Raji (cell line): Measurements from ENCODE around the gene GOLM1.

Experiments used
- POLR2A ChIP-seq: IDR thresholded peaks from 2 replicates; pipeline ENCODE4 v1.6.1; 2011; ENCODE audit warnings: low read depth, low read length, control low read depth; ENCODE audit not compliant: insufficient read depth

The GOLM1 gene, protein sequence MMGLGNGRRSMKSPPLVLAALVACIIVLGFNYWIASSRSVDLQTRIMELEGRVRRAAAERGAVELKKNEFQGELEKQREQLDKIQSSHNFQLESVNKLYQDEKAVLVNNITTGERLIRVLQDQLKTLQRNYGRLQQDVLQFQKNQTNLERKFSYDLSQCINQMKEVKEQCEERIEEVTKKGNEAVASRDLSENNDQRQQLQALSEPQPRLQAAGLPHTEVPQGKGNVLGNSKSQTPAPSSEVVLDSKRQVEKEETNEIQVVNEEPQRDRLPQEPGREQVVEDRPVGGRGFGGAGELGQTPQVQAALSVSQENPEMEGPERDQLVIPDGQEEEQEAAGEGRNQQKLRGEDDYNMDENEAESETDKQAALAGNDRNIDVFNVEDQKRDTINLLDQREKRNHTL

DNA sequence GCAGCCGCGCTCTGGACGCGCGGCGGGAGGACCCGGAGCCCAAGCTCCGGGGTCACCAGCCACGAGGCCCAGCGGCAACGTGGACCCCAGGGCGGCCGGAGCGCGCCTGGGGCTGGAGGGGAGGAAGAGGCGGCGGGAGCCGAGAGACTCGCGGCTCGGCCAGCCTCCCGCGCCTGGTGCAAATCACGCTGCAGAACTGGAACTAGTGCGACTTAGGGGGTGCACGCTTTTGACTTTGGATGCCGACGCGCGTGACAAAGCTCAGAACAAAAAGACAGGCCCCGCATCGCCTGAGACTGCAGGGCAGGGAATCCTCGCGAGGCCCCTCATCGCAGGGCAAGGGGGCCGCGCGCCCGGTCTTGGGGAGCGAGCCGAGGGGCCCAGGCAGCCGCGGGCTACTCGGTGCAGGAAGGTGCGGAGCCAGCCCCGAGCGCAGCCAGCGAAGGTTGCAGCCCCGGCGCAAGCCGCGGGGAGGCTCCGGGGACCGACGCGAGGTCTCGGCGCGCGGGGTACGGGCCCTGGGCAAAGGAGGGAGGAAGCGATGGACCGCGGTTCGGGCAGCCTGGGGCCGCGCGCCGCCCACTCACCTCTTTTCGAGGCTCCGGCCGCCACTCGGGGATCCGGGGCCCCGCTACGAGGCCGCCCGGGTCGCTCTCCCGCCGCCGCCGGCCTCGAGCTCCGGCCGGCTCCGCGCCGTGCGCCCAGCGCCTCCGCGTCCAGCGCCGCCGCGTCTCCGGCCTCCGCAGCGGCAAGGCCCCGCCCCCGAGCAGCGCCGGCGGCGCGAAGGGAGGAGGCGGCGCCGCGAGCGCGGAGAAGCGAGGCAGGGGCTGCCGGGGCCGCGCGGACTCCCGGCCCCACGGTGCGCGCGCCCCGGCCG lies at the start of gene GOLM1:
Gene GOLM1 (minus strand): TSS at position 735 of the 877 bp plus-strand sequence. CDS start 20,238 bp downstream, outside the sequence.
- no peak for TF ChIP-seq POLR2A

DNA sequence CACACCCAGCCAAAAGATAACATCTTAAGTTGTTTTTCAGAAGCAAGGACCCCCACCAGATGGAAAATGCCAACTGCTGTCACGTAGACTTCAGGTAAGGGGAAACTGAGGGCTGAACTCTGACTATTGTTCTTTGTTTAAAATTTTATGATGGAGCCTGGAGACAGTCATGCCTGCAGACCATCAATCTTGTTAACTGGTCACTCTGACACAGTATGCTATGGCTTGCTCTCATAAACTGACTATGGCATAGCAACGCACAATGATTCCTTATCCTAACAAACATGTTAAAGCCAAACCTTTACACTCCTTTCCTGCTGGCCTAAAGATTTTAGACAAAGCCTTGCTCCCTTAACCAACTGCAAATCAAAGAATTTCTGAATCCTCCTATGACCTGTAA lies 43.6 kb upstream of the GOLM1 start:
- no peak for TF ChIP-seq POLR2A

DNA sequence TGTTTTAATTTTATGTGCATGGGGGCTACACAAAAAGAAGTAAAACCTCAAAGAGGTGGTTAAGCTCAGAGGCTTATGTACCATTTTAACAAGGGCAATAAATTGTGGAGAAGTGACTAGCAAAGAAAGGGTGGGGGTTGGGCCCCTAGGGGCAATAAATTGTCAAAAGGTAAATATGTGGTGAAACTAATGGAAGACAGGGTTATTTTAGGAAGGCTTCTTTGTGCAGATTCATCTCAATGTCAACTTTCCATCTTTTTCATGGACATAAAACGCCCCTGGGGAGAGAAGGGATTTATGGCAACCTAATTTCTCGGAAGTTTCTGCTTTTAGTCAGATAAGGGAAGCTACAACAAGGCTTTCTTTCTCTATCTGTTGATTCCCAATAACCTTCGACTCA lies 42.5 kb upstream of the GOLM1 start:
- no peak for TF ChIP-seq POLR2A

DNA sequence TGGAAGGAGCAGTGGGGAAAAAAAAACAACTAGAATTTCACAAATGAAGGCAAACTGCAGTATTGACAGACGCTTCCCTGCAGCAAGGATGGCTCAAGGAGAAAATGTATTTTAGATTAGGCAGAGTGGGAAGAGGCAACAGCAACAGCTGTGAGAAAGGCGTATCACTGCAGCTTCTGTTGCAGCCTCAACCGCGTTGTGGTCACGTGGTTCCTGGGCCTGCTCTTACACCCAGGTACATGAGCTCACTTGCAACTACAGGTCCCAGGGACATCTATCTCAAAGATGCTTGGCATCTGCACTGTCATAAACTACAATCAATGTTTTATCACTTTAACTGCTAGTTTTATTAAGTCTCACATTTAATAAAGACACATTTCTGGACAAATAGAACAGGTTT lies 36.0 kb upstream of the GOLM1 start:
- no peak for TF ChIP-seq POLR2A

DNA sequence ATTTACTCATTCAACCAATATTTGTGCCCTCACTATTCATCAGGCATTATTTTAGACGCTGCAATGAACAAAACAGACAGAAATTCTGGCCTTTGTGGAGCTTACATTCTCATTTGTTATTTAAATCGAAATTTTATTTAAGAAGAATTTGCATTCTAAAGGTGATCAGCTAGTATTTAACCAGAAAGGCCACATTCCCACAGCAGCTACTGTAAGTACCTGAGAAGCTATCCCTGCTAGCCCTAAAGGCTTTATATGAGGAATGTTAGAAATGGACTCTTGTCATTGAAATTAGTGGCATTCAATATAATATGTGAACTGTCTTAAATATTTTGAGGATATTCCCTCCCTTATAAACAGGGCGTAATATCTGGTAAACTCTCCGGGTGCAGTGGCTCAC lies 35.0 kb upstream of the GOLM1 start:
- TF ChIP-seq POLR2A = no peak

DNA sequence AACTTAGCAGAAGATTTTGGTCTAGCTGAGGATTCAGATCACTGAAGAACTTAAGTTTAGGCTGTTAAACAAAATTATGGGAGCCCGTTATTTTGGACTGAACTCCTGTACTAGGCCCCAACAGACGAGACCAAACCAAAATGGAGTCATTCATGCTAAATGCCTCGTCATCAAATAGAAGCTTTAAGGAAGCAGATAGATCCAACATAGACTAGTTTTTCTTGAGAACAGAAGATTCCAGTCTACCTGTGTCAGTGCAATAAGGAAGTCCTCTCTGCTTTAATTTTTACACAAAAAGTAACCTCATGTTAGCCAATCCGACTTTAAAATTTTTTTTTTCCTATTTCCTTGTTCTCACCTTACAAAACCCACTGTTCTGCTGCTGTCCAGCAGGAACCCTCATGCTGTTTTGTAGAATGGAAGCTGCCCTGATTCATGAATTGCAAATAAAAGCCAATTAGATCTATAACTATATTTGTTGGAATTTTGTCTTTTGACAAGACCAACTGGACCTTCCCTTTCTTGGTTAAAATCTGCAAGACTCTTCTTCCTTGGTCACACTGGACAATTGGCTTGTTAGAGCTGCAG lies 29.0 kb upstream of the GOLM1 start:
- no peak for TF ChIP-seq POLR2A

DNA sequence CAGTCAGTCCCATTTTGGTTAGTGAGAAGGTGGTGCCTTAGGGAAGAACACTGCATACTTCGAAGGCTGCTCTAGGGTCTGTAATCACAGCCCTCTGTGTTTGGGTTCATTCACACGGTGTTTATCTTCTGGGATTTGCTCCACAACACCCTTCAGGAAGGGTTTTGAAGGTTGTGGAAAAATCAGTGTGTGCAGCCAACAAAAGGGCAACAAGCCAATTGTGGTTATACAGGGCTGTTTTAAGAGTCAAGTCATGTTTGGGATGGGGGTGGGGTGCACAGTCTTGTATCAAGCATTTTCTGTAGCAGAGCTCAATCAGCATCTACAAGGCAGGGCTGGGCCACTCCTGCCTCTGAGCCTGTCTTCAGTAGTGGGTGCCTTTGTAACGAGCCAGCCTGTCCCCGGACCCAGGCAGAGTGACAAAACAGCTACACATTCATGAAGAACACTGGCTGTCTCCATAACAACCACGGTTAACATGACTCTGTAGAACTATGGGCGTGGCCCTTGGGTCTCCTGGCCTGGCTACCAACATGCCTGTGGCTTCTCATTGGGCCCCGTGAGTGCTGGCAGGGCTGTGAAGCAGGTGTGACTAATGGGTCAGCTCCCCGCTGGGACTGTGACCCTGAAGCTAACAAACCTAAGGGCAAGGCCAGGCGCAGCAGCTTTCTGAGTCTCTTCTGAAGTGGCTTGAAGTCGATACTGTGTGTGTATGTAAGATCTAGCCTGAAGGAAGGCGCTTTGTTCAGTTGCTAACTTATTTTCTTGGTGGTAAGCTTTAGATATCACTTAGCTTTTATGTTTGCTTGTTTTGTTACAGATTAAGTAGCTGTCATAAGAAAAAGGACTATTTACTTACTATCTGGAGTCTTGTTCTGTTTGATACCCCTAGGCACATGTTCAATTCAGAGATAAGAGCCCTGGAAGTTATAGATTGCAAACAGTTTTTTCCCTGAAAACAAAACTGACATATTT lies 27.9 kb upstream of the GOLM1 start:
- no peak for TF ChIP-seq POLR2A

DNA sequence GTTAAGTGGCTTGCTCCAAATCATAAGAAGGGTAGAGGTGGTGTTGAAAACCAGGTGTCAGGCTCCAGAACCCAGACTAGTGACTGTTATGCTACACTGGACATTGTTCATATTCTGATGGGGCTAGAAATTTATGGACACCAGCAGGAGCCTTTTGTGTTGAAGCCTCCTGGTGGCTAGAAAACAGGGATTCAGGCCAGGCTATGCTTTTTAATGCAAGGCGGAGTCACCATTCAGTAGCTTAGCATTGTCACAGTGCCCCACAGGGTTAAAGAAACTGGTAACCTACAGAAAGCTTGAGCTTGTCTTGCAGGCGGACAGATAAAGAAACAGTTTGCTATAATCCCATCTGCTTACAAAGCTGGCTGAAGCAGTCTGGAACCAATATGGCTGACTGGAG lies 23.0 kb upstream of the GOLM1 start:
- TF ChIP-seq POLR2A = no peak

DNA sequence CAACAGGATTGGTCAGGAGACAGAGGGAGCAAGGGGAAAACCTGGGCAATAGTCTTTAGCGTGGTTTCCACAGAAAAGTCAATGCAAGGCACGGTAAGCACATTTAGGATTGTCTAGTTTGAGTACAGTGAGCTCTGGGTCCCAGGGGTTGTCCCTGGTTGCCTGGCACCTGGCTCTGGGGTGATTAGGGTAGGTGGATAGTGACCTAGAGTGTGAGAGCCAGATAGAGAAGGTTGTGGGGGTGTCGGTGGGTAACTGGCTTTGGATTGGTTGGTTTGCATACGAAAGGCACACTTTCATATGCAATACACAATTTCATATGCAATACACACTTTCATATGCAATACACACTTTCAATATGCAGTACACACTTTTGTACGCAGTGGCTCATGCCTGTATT lies 20.1 kb upstream of the GOLM1 start:
- no peak for TF ChIP-seq POLR2A

DNA sequence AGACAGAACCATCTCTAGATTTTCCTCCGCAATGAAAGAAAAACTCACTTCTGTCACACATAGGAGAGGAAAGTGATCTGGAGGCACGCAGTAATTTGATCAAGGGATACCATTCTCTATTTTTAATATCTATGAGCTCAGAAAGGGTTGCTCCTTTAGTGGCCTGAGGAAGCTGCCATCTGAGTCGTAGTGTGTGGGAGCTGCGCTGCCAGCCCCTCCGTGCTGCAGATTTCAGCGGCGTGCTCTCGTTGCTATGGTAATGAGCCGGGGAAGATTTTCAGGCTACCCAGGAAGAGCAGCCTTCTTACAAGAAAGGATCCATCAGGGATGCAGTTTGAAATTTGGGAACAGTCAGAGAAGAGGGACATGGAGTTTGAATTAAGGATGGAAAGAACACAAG lies 17.1 kb upstream of the GOLM1 start:
- no peak for TF ChIP-seq POLR2A

DNA sequence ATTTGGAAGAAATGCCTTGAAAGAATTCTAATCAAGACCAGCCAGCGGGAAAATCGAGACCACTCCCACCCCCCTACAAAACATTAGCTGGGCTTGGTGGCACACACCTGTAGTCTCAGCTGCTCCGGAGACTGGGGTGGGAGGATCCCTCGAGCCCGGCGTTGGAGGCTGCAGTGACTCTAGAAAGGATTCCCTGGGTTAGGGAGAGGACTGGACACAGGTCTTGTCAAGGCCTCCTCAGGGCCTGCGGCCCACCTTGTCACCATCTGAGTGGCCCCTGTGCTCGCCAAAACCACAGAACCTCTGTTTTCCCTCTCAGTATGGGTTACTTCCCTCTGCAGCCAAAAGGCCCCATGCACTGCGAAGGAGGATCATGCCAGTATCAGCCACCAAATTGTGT lies 16.5 kb upstream of the GOLM1 start:
- no peak for TF ChIP-seq POLR2A

DNA sequence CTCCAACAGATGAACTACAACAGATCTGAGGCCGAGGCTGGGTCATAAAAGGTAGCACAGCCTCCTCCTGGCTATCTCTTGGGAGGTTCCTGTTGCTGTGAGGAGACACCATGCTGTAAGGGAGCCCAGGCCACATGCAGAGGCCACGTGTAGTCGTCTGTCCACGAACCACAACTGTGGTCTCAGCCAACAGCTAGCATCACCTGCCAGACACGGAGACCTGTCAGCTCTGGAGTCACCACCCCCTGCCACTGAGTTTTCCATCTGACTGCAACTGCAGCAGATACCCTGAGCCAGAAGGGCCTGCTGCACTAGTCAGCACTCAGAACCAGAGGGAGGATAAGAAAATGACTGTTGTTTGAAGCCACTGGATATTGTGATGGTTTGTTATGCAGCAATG lies 12.7 kb upstream of the GOLM1 start:
- no peak for TF ChIP-seq POLR2A

DNA sequence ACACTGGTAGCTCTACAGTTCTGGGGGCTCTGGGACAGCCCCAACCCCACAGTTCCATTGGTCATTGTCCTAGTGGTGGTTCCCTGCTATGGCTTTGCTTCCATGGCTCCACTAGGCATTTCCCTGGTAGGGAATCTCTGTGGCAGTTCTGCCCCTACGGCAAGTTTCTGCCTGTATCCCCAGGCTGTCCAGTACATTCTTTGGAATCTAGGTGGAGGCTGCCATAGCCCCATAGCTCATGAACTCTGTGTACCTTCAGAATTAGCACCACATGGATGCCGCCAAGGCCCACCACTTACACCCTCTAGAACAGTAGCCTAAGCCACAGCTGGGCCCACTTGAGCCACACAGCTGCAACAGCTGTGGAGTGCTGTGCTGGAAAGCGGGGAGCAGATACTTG lies 3.3 kb upstream of the GOLM1 start:
- no peak for TF ChIP-seq POLR2A

DNA sequence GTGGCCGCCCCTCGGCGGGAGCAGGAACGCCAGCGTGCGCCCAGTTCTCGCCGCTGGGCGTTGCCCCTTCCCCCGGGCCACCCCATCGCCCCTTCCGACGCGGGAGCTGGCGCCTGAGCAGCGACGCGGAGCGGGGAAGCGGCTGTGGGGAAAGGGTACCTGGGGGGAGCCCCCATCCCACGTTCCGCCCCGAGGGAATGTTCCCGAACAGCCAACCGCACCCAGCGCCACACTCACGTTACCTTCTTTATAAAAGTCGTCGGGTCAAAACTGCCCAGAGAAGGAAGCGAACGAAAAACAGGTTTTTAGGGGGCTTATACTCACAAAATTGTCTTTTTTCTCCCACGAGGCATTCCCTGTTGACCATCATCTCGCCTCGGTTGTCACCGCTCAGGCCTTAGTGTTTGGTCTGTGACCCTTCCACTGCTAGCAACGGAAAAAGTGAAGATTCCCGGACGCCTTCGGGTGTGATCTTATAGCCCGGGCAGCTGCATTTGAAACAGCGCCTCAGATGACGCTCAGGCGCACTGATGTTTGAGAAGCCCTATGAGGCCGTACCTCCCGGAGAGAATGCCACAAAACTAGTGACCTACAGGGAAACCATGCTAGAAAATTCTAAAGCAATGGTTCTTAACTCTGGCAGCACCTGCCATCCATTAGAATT lies 475 bp upstream of the GOLM1 start:
- TF ChIP-seq POLR2A = no peak
